Measurements from ENCODE around the gene SPON1. TPM values are rescaled to one million over a fixed set of nuclear protein-coding genes. Genes with fewer than 3 reads are reported as not detected.

The SPON1 gene
- total and polyA plus RNA-seq, 4 donors: 0.72 to 4.9 (median 1.2) TPM

DNA sequence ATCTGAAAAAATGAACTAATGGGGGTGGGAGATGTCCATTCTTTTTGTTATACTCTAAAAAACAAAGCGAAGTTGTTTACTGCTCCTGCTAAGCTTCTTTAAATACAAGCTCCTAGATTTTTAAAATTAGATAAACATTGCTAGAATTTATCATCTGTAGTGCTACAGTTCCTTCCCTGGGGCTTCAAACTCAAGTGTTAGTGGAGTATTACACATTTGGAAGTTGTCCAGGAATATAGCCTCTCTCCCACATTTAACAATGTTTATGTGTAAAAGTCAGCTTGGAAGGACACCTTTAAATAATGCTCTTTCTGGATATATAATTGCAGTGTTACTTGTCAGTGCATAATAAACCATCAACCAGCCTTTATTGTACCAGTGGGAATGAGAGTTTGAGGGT lies 155.5 kb downstream of the SPON1 start:
- WGBS: 4% methylated on average over 1 of the region's 1 CpG
- no peak for DNase-seq (ENCODE audit: low spot score)
- Histone ChIP-seq H3K4me1 (ENCODE audit: control insufficient read depth in 4 of 4, insufficient read depth in 4 of 4, low read length in 3 of 4) (peaks cover 0 to 10% (median 8%) of the 10 kb centered on the region in 4 donors), H3K4me3 (ENCODE audit: low read depth in 1 of 3, low read length in 3 of 3) (no peak overlapping the region), H3K27me3 (ENCODE audit: control insufficient read depth in 4 of 4, insufficient read depth in 4 of 4, low read length in 3 of 4) (no peaks in the 10 kb centered on the region), H3K36me3 (ENCODE audit: control insufficient read depth in 4 of 4, insufficient read depth in 3 of 4, low read depth in 1 of 4, low read length in 3 of 4) (no peaks in the 10 kb centered on the region), H3K9ac (ENCODE audit: low read depth in 1 of 2, low read length in 2 of 2) (no peak overlapping the region), H3K9me3 (ENCODE audit: control insufficient read depth in 4 of 4, low read length in 3 of 4) (no peaks in the 10 kb centered on the region), H3K27ac (ENCODE audit: low read depth in 1 of 2, low read length in 2 of 2) (no peak overlapping the region)
- TF ChIP-seq EGR1 (IDR thresholded peaks at IDR 0.05; ENCODE audit: low read depth in 2 of 2) (no peak), HNF4A (conservative IDR thresholded peaks at IDR 0.05) (no peak)
- TF ChIP-seq, protein P1, sequence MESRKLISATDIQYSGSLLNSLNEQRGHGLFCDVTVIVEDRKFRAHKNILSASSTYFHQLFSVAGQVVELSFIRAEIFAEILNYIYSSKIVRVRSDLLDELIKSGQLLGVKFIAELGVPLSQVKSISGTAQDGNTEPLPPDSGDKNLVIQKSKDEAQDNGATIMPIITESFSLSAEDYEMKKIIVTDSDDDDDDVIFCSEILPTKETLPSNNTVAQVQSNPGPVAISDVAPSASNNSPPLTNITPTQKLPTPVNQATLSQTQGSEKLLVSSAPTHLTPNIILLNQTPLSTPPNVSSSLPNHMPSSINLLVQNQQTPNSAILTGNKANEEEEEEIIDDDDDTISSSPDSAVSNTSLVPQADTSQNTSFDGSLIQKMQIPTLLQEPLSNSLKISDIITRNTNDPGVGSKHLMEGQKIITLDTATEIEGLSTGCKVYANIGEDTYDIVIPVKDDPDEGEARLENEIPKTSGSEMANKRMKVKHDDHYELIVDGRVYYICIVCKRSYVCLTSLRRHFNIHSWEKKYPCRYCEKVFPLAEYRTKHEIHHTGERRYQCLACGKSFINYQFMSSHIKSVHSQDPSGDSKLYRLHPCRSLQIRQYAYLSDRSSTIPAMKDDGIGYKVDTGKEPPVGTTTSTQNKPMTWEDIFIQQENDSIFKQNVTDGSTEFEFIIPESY (IDR thresholded peaks at IDR 0.05): no peak

DNA sequence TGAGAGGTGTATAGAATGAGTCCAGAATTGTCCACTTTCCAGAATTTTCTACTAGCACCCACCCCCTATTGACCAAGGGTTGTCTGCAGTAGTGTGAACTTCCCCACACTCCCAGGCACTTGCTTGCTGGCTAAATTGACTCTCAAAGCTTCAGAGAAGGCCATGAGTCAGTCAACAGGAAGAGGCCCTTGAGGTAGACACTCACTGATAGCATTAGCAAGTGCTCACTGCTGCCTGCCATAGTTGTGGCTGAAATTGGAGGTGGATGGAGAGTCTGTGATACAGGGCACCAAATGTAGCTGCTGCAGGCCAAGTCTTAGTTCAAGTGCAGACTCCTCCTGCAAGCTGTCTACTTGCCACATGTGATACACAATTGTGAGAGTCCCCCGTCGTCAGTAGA lies 156.8 kb downstream of the SPON1 start:
- WGBS: 95% methylated on average over 2 of the region's 2 CpGs
- H3K36me3 ChIP-seq (ENCODE audit: control insufficient read depth in 4 of 4, insufficient read depth in 3 of 4, low read depth in 1 of 4, low read length in 3 of 4): no peaks in the 10 kb centered on the region
- H3K9me3 ChIP-seq (ENCODE audit: control insufficient read depth in 4 of 4, low read length in 3 of 4): no peaks in the 10 kb centered on the region
- no peak overlapping the region for H3K4me3 ChIP-seq (ENCODE audit: low read depth in 1 of 3, low read length in 3 of 3)
- TF ChIP-seq JUND (IDR thresholded peaks at IDR 0.05): no peak
- H3K4me1 ChIP-seq (ENCODE audit: control insufficient read depth in 4 of 4, insufficient read depth in 4 of 4, low read length in 3 of 4): peaks cover 0 to 7% (median 7%) of the 10 kb centered on the region in 4 donors
- H3K27ac ChIP-seq (ENCODE audit: low read depth in 1 of 2, low read length in 2 of 2): no peak overlapping the region
- no peak for DNase-seq (ENCODE audit: low spot score)
- H3K27me3 ChIP-seq (ENCODE audit: control insufficient read depth in 4 of 4, insufficient read depth in 4 of 4, low read length in 3 of 4): no peaks in the 10 kb centered on the region
- H3K9ac ChIP-seq (ENCODE audit: low read depth in 1 of 2, low read length in 2 of 2): no peak overlapping the region

DNA sequence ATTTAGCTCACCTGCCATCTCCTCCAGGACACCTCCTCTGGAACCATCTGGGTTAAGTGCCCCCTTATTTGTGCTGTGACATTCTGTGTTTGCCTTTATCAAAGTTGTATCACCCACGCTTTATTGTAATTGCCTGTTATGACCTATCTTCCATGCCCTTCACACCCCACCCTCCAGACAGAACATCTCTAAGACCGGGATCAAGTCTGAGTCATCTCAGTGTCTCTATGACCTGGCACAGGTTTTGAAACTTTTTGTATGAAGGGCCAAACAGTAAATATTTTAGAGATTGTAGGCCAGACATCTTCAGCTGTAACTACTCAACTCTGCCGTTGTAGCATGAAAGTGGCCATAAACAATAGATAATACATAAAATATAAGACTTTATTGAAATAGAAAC lies 161.8 kb downstream of the SPON1 start:
- Histone ChIP-seq H3K36me3 (ENCODE audit: control insufficient read depth in 4 of 4, insufficient read depth in 3 of 4, low read depth in 1 of 4, low read length in 3 of 4) (no peaks in the 10 kb centered on the region), H3K27me3 (ENCODE audit: control insufficient read depth in 4 of 4, insufficient read depth in 4 of 4, low read length in 3 of 4) (no peaks in the 10 kb centered on the region), H3K4me1 (ENCODE audit: control insufficient read depth in 4 of 4, insufficient read depth in 4 of 4, low read length in 3 of 4) (no peaks in the 10 kb centered on the region), H3K4me3 (ENCODE audit: low read depth in 1 of 3, low read length in 3 of 3) (no peak overlapping the region), H3K9me3 (ENCODE audit: control insufficient read depth in 4 of 4, low read length in 3 of 4) (peaks cover 0 to 2% (median 0%) of the 10 kb centered on the region in 4 donors), H3K9ac (ENCODE audit: low read depth in 1 of 2, low read length in 2 of 2) (no peak overlapping the region), H3K27ac (ENCODE audit: low read depth in 1 of 2, low read length in 2 of 2) (no peak overlapping the region)
- no peak for DNase-seq (ENCODE audit: low spot score)
- TF ChIP-seq, protein P2, sequence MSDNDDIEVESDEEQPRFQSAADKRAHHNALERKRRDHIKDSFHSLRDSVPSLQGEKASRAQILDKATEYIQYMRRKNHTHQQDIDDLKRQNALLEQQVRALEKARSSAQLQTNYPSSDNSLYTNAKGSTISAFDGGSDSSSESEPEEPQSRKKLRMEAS (IDR thresholded peaks at IDR 0.05): no peak
- TF ChIP-seq FOXA2 (IDR thresholded peaks at IDR 0.05) (no peak), HNF4G (IDR thresholded peaks at IDR 0.05) (no peak), SP1 (IDR thresholded peaks at IDR 0.05) (no peak), RXRA (IDR thresholded peaks at IDR 0.05) (no peak), YY1 (IDR thresholded peaks at IDR 0.05) (no peak), HNF4A (conservative IDR thresholded peaks at IDR 0.05) (no peak), GABPA (IDR thresholded peaks at IDR 0.05 in 1 of 2, conservative IDR thresholded peaks at IDR 0.05 in 1 of 2) (no peak), FOXA1 (IDR thresholded peaks at IDR 0.05) (no peak), TAF1 (conservative IDR thresholded peaks at IDR 0.05) (no peak)
- TF ChIP-seq, protein P3, sequence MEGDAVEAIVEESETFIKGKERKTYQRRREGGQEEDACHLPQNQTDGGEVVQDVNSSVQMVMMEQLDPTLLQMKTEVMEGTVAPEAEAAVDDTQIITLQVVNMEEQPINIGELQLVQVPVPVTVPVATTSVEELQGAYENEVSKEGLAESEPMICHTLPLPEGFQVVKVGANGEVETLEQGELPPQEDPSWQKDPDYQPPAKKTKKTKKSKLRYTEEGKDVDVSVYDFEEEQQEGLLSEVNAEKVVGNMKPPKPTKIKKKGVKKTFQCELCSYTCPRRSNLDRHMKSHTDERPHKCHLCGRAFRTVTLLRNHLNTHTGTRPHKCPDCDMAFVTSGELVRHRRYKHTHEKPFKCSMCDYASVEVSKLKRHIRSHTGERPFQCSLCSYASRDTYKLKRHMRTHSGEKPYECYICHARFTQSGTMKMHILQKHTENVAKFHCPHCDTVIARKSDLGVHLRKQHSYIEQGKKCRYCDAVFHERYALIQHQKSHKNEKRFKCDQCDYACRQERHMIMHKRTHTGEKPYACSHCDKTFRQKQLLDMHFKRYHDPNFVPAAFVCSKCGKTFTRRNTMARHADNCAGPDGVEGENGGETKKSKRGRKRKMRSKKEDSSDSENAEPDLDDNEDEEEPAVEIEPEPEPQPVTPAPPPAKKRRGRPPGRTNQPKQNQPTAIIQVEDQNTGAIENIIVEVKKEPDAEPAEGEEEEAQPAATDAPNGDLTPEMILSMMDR (IDR thresholded peaks at IDR 0.05; ENCODE audit: low read depth, low read length, missing input control): no peak
- TF ChIP-seq, protein P4, sequence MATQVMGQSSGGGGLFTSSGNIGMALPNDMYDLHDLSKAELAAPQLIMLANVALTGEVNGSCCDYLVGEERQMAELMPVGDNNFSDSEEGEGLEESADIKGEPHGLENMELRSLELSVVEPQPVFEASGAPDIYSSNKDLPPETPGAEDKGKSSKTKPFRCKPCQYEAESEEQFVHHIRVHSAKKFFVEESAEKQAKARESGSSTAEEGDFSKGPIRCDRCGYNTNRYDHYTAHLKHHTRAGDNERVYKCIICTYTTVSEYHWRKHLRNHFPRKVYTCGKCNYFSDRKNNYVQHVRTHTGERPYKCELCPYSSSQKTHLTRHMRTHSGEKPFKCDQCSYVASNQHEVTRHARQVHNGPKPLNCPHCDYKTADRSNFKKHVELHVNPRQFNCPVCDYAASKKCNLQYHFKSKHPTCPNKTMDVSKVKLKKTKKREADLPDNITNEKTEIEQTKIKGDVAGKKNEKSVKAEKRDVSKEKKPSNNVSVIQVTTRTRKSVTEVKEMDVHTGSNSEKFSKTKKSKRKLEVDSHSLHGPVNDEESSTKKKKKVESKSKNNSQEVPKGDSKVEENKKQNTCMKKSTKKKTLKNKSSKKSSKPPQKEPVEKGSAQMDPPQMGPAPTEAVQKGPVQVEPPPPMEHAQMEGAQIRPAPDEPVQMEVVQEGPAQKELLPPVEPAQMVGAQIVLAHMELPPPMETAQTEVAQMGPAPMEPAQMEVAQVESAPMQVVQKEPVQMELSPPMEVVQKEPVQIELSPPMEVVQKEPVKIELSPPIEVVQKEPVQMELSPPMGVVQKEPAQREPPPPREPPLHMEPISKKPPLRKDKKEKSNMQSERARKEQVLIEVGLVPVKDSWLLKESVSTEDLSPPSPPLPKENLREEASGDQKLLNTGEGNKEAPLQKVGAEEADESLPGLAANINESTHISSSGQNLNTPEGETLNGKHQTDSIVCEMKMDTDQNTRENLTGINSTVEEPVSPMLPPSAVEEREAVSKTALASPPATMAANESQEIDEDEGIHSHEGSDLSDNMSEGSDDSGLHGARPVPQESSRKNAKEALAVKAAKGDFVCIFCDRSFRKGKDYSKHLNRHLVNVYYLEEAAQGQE (IDR thresholded peaks at IDR 0.05): no peak
- TF ChIP-seq, protein P1 (IDR thresholded peaks at IDR 0.05): no peak
- WGBS: 84% methylated on average over 3 of the region's 3 CpGs
